DLD1 (cell line): Measurements from ENCODE around the gene DMBX1.

Experiments used
- in situ Hi-C: cut with HindIII; loops from 2 replicates; pipeline ENCODE4 v1.10.0; 2017; ENCODE audit warnings: low sequenced_read_pairs

The DMBX1 gene

DNA sequence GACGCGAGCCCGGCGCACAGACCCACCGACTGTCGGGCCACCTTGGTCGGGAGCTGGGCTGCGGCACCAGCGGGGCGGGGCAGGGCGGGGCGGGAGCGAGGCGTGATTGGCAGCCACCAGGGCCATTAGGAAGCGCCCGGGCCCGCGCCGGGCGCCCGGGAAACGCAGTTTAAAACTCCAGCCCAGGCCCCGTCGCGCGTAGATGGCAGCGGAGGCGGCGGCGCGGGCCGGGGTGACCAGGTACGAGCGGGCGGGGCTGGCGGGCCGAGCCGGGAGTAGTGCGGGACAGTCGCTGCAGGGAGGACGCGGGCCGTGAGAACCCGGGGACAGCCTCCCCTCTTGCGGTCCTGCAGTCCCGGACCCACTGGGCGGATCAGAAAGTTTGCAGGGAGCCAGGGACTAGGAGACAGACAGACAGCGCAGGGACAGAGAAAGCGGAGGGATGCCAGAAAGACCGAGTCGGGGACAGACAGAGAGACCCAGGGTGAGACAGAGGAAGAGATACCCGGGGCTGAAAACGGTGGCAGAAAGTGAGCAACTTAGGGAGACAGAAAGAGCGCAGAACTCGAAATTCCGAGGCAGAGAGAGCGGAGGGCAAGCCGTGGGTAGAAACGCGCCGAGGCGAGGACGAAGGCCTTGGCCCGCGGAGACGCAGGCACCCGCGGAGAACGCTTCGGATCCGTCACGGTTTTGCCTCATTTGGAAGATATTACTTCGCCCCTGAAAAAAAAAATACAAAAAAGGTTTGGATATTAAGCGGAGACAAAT, at the start of gene DMBX1:
TSS of gene DMBX1 (plus strand) at position 199 of the 768 bp plus-strand sequence. CDS start 17,175 bp downstream, outside the sequence.
- in situ Hi-C loops = no loop called here

DNA sequence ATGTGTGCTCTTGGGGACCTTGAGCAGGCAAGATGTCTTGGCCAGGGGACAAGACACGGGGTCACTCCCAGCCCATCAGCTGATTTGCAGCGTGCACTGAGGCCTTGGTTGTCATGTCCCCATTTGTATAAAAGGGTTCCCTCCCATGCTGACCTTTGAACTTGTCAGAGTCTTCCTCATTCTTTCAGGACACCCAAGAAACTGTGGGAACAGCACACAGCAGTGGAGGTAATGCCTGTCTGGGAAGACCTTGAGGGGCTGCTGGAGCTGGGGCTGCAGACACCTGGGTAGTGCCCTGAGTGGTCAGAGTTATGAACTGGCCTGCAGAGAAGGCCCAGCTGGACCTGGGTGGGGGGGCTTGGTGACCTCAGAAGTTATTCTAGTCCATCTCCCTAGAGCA, 49.2 kb upstream of the DMBX1 start:
- in situ Hi-C loops = loop anchor here (5.0 kb wide), 1 partner anchor 87 kb away; no protein-coding TSS in a partner anchor

DNA sequence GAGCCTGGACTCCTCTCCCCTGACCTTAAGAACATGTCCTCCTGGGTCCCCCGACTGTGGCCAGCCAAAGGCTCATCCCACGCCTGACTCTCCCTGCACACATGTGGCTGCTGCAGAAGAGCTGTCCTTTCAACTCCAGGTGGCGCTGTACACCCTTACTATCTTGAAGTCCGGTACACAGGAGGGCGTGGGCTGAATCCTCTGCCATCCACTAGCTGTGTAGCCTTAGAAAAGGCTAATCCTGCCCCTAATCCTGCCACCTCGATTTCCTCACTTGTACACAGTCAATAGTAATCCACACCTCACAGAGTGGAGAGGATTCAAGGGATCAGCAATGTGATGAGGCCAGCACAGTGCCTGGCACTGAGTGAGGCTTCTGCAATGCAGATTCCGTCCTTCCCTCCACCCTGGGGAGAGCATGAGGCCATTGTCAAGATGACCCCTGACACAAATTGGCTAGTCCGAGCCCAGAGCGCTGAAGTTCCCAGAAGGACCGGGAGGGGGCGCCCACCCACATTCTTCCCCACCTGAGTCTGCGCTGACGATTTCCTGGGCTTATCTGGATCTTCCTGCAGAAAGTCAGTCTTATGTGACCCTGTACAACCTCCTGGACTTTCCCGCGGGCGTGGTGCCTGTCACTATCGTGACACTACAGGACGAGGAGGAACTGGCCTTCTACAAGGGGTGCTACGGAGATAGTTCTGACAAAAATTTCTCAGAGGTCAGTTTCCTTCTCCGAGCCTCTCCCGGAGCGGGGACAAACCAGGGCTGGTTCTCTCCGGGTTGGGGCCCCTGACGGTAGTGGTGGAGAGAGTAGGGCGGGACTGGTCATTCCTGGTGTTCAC, 47.1 kb upstream of the DMBX1 start:
- in situ Hi-C loops = loop anchor here (5.0 kb wide), 1 partner anchor 85 kb away; no protein-coding TSS in a partner anchor

DNA sequence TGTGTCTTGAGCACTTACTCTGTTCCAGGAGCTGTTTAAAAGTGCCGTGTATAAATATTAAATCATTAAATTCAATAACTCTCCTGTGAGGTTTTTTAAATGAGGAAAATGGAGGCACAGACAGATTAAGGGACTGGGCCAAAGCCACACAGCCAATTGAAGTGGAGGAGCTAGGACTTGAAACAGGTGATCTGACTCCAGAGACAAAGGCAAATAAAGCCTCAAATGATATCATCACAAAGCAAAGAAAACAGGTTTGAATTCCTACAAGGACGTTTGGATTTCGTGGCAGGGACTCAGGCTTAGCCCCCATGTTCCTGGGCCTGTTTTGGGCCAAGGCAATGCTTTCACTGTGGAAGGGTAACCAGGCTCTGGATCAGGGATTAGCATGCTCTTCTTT, 45.2 kb upstream of the DMBX1 start:
- in situ Hi-C loops = loop anchor here (5.0 kb wide), 1 partner anchor 83 kb away; no protein-coding TSS in a partner anchor

DNA sequence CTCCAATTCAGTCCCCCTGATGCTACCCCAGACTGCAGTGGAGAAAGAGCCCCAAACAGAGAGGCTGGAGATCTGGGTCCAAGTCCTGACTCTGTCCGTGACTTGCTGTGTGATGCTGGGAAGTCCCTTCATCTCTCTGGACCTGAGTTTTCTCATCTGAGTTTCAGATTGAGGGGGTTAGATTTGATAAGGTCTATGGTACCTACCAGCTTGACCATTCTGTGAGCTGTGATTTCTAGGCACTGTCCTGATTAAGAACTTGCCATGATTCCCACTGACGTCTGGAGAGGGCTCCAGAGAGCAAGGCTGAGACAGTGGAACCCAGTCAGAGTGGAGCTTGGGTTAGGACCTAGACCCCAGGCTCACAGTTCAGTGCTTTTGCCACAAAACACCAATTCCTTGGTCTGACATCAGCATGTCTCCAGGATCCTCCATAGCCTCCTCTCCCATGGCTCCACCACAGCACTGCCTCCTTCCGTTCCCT, 43.8 kb upstream of the DMBX1 start:
- in situ Hi-C loops = no loop called here

DNA sequence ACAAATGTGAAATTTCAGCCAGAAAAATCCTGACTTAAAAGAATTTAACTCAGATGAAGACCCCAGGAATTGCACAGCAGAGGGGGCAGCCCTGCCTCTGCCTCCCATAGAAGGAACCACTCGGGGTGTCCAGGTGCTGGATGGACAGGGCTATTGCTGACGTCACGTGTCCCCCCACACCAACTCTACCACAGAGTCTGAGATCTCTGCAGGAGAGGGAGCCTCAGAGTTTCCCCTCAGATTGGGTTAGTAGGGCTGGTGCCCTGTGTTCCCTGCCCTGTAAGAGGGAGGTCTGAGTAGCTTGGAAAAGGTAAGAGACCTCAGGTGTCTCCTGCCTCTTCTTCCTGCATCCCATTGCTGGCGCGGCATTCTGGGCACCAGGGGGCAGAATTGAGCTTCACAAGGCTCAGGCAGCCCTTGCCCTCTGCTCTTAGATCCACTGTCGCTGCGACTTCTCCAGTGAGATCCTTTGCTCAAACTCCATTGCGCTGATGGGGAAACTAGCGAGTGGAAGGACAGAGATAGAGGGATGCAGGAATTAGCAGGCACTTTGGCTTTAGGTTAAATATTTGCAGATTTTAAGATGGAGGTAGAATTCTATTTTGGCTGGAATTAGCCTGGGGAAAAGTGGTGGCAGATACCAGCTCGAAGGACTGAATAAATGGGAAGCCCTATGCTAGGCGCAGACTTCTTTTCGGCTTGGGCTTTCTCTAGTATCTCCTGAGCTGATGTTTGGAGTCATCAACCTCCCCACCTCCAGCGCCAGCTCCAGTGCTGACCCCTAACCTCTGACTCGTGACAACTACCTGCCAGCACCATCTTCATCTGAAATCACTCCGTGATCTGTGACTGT, 42.8 kb upstream of the DMBX1 start:
- in situ Hi-C loops = no loop called here

DNA sequence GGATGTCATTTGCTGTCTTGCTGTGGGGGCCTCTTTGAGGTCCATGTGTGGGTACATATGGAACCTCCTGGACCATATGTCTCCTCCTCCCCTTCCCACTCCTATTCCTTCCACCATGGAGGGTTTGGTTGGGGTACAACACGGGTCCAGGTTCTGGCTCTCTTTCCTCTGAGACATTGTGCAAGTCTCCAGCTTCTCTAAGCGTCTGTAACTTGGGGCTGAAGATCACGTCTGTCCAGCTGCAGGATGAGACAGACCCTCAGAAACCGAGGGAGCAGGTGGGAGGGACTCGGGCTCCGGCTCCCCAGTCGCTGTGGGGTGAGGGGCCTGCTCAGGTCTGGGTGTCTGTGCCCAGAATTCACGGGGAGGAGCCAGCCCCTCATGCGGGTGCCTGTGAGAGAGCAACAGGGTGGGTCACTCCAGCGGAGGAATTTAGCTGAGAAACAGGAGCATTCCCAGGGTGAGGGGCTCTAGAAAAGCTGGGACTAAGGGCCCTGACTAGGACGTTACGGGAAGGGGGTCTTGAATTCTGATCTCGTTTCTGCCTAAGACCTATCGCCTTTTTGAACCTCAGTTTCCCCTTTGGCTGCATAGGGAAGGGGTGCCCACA, 42.0 kb upstream of the DMBX1 start:
- in situ Hi-C loops = no loop called here

DNA sequence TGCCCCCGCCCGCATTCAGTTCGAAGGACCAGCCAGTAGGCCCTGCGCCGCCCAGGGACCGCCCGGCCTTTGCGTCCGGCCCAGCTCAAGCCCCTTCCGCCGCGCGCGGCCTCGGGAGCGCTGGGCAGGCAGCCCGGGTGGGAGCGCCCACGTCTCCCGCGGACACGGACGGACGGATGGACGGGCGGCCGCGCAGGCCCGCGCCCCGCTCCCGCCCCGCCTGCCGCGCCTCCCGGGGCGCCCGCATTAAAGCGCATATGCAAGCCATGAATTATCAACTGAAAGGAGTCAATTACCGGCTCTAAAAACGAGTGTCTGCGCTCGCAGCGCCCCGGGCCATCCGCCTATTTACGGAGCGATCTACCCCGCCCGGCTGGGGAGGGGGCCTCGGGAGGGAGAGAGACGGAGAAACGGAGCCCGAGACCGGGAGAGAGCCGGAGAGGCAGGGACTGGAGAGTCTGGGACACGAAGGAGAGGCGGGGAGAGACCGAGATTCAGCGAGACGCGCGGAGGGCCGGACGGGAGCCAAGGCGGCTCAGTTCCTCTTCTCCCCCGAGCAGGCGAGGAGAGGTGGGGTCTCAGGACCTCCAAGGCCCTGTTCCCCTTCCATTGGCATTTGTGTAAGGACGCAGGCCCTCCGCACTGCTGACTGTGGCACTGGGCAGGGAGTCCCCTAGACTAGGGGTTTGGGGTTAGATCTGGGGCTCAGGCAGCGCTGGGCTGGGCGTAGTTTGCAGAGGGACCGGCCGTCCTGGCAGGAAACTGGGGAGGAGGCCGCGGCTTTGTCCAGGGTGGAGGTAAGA, 41.3 kb upstream of the DMBX1 start:
- in situ Hi-C loops = no loop called here

DNA sequence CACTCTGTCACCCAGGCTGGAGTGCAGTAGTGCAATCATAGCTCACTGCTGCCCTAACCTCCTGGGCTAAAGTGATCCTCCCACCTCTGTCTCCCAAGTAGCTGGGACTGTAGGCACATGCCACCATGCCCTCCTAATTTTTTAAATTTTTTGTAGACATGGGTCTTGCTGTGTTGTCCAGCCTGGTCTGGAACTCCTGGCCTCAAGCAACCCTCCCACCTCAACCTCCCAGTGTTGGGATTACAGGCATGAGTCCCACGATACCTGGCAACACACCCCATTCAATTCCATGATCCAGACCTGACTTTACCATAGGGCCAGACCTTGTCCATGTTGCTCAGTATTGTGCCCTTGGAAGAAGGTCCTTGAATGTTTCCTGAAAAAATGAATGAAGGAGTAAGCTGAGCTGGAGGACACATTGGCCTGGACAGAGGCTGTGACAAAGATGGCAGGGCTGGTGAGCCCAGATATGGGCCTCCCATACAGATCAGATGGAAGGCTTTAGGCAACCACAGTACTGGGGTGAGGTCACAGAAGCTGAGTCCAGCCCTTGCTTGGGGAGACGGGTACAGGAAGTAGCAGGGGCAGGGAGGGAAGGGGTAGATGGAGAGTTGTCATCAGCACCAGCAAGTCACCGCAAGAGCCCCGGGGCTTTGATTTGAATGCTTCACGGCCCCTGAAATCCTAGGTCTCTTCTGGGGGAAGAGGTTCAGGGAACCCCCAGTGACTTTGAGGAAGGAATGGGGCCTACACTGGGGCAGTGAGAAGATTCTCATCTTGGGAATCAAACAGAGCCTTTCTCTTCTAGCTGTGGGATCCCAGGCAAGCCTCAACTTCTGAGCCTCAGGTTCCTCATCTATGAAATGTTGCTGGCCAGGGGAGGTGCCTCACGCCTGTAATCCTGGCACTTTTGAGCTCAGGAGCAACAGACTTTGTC, 40.1 kb upstream of the DMBX1 start:
- in situ Hi-C loops = no loop called here

DNA sequence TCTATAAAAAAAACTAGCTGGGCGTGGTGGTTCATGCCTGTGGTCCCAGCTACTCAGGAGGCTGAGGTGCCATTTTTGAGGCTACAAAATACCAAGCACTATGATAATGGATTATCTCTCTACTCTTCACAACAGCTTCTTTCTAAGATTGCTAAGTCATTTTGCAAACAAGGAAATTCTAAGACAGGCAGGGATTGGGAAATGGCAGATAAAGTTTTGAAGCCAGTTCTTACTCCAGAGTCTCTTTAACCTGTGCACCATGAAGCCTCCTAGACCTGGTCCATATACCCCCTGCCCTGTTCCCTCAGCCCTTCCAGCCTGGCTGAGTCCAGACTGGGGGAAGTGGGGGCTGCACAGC, 39.5 kb upstream of the DMBX1 start:
- in situ Hi-C loops = no loop called here

DNA sequence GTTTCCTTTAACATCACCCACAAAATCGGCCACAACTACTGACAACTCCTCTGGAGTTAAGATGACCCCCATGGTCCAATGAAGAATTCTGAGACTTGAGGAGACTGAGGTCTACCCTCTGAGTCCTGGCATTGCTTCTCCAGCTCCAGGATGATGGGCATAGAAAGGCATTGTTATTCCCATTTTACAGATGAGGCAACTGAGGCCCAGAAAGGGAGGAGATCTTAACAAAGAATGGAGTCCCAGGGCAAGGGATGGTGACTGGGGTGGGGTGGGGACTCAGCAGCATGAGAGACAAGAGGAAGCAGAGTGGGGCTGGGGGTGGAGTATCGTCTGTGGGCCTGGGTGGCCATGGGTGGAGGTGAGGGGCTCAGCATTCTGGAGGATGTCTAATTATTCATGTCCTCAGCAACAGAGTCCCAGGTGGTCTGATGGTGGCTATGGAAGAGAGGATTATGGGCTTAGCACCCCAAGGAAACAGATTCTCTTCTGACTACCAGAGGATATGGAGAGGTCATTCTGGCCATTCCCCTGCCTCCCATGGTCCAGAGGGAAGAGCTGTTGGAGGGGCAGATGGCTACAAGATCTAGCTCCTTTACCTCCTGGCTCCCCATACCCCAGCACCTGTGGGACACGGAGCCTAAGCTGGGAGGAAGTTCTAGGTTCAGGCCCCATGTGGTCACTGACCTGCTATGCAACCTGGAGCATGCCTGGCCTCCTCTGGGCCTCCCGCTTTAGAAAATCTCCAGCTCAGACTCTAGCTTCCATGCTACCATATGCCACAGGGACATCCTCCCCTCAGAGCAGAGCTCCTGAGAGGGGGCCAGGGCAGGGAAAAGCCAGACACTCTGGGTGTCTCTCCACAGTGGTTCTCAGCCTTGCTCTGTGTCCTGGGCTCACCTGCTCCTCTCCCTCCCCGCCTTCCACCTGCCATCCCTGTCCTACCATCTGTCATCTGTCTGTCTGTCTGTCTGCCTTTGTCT, 37.4 kb upstream of the DMBX1 start:
- in situ Hi-C loops = no loop called here

DNA sequence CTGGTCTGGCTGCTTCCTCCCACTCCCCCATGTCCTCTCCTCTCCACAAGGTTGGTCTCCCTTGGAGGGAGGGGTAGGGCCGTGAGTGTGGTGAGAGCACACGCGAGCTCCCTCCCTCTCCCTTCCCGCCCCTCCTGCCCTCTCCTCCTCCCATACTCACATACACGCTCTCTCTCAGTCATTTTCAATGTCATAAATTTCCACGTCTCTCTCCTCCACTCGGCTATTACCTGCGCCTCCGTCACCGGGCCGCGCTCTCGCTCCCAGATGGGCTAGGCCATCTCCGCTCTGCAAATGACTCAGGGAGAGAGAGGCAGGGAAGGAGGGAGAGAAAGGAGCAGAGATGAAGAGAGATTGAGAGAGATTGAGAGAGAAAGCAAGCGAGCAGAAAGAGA, 36.7 kb upstream of the DMBX1 start:
- in situ Hi-C loops = no loop called here

DNA sequence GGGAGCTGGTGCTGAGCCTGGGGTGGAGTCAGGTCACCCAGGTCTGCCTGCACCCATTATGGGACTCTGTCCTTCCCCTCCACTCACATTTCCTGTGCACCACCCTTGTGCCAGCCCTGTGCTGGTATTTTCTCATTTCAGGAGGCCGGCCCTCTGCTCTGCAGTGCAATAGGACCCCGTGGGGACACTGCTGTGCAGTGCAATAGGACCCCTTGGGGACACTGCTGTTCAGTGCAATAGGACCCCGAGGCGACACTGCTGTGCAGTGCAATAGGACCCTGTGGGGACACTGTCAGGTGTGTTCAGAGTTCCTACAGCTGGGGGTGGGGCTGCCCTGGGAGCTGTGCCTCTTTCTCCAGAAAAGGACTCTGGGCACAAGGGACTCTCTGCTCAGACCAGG, 36.2 kb upstream of the DMBX1 start:
- in situ Hi-C loops = no loop called here

DNA sequence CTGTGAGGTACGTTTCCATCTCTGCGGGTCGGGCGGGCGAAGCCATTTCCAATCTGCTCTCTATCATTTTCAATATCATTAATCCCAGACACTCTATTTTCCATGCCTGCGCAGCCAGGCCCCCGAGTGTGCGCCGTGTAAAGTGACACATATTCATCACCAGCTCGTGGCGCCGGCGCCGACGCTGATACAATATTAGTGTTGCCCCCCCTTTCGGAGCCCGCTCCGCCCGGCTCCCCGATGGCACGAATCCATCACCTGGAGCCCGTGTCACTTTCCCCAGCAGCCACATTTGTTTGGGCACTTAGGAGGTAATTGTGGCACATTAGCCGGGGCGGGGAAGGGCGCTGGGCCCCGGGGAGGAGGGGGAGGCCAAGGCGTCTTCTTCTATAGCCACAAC, 33.7 kb upstream of the DMBX1 start:
- in situ Hi-C loops = no loop called here

DNA sequence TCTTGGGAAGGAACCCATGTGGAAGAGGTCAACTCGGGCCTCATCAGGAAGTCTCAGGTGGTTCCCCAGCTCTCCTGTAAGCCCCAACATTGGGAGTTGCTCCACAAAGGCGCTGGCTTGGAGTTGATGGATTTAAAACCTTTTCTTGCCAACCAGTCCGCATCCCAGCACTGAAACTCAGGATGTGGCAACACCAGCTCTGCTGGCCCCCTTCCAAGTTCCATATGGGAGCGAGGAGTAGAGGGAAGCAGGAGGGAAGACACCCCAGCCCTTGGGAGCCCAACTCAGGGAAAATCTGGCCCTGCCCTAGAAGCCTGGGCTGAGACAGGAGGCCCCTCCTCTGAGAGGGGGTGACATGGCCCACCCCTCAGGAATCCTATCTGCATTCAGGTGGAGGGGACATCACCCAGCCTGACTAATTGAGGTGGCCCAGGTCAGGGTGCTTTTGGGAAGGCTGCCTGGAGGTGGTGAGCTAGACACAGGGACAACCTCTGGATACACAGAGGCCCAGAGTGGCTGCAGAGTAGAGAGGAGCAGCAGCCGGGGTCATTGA, 33.1 kb upstream of the DMBX1 start:
- in situ Hi-C loops = no loop called here

DNA sequence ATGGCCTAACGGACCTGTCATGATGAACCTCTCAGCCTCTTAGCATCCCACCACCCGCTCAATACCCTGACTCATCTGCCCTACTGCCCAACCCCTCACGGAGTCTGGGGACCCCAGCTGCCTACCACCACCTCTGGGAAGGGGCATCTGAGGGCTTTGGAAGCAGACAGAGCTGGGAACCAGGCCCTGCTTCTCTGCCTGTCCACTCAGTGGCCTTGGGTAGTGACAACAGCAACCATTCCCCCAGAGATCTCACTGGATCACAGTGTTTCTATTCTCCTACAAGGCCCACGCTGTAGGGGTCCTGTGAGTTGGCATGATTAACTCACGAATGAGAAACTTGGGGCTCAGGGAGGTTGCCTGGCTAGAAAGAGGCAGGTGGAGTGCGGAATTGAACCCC, 32.5 kb upstream of the DMBX1 start:
- in situ Hi-C loops = no loop called here

DNA sequence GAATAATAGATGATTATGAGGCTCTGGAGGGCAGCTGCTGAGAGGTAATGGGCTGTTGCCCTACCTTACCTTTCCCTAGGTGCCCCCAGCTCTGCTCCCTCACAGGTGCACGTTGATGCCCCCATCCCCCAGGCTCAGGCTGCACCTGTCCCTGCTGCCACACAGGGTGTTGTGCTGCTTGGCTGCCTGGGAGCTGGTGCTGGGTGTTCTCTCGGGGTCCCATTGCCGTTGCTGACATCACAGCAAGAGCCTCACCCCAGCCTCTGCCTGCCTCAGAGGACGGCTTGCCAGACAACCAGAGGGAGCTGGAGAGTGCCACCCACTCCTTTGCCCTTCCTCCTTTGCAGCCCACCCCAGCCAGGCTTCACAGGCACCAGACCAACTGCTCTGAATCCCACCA, 31.4 kb upstream of the DMBX1 start:
- in situ Hi-C loops = no loop called here
